Heart left ventricle (tissue), 13 donors: ENCODE data around the gene DAP.

ENCODE experiments used
- POLR2A ChIP-seq, 2 donors: fragments of 450-650 bp; IDR thresholded peaks; one replicate each; pipeline ENCODE4 v1.6.1; 2017; ENCODE audit warnings: antibody characterized with exemption in 2 of 2, mild to moderate bottlenecking in 2 of 2, moderate library complexity in 2 of 2
- TF ChIP-seq, protein P1 (sequence below), 12 donors: fragments of 200-600 bp; sonication (generic) in 4 of 12; IDR thresholded peaks; one replicate each; pipeline versions ENCODE4 v1.5.0 to v1.8.0; 2018 to 2022; ENCODE audit warnings: antibody characterized with exemption in 12 of 12, mild to moderate bottlenecking in 5 of 12
- donor health status: ischemic (EF 13 %, LVEDD 7.1; RV severe dilation, severe dysfunction).
- donor health status: DM: no; HTN: yes; CAD: no.
- donor health status: DM: no; HTN: no; CAD: no.
- donor health status: ischemic (EF 25% LVEDD 6.9; RV normal size, moderate dysfunction).
- donor health status: ischemic (EF 25% LVEDD 5.7; RV mildly dilated, moderate dysfunction).
- donor health status: ischemic (EF 35%, LVEDD 5.7; RV mildly dilated, moderate dysfunction).
- donor health status: nonischemic (EF 11% LVEDD 7.7; RV severe dilation, severe dysfunction).
- donor health status: DM: yes; HTN: yes; CAD: no.
- donor health status: PGD.
- donor health status: ischemic (EF 29% LVEDD 5.4; RV normal size, mild dysfunction).
- donor health status: nonischemic (EF 23%, LVEDD 6.1; RV moderate dilation, normal function).

DNA sequence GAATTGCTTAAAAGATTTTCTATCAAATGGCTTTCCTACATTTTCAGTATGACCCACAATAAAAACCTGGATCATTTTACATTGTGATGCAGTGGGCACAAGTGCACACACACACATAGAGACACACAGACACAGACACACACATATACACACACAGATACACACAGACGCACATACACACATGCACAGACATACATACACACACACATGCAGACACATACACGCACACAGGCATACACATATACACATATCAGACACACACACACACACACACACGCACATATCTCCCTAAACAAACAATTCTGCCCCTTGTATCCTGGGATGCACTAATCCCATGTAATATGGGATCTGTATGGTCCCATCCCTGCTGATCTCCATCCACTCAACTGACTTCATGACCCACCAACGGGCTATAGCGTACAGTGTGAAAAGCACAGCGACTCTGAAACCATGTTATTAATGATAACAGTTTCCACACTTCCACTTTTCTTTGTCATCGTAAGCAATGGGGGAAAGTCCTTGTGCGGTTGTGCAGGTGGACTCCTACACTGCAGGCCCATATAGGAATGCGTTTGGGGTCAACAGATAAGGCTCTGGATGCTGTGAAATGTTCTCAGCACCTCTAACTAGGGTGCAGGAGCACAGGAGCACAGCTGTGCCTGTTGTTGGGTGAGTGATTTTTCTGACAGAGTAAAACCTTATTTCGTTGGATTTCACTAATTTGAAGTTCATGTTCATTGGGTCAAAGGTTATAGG is 52.7 kb downstream of the DAP start:
- TF ChIP-seq, protein P1, sequence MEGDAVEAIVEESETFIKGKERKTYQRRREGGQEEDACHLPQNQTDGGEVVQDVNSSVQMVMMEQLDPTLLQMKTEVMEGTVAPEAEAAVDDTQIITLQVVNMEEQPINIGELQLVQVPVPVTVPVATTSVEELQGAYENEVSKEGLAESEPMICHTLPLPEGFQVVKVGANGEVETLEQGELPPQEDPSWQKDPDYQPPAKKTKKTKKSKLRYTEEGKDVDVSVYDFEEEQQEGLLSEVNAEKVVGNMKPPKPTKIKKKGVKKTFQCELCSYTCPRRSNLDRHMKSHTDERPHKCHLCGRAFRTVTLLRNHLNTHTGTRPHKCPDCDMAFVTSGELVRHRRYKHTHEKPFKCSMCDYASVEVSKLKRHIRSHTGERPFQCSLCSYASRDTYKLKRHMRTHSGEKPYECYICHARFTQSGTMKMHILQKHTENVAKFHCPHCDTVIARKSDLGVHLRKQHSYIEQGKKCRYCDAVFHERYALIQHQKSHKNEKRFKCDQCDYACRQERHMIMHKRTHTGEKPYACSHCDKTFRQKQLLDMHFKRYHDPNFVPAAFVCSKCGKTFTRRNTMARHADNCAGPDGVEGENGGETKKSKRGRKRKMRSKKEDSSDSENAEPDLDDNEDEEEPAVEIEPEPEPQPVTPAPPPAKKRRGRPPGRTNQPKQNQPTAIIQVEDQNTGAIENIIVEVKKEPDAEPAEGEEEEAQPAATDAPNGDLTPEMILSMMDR (IDR thresholded peaks at IDR 0.05): no peak
- TF ChIP-seq POLR2A (IDR thresholded peaks at IDR 0.05): no peak
